ENCODE results near the gene SMIM27. TPM values are rescaled to one million over a fixed set of nuclear protein-coding genes. Genes with fewer than 3 reads are reported as not detected.

SMIM27 gene, protein sequence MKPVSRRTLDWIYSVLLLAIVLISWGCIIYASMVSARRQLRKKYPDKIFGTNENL
- total RNA-seq (2022; extraction: Qiagen RNA extraction) = 10.6 to 16.9 TPM (median 13.9 TPM) in 5 replicates

GRCh38 chr9:32552172-32552872 is at the start of gene SMIM27, which contains the start of gene TOPORS:
Gene SMIM27, plus strand, starts transcription at chr9:32552327. Its CDS starts 108 bp downstream, at chr9:32552435.
Gene TOPORS, minus strand, starts transcription at chr9:32552586. Its CDS starts 150 bp downstream, at chr9:32552436.

DNA sequence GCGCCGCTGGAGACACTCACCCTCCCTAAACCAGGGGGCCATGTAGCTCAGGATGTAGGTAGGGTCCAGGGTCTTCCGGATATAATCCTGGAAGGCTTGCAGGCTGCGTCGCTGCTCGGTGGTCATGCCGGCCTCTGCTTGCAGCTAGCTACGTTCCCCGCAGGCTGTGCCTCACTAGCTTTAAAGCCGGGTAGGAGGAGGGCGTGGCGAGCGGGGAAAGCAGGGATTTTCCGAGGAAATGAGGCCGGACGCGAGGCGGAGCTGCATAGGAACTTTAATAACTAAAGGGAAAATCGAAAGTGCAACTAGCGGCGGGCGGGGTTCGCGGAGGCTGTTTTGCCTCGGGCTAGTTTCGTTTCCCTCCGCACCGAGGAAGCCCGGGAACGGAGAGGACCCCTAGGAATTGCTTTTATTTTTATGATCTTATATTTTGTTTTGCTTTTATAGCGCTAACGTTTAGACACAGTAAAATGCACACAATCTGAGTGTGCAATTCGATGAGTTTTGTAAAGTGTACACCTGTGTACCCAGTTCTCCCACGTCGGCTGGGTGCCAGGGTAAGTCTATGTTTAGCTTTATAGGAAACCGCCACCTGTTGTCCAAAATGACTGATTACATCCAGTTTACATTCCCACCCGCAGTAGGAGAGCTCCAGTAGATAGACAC is 26.0 kb upstream of the SMIM27 start, which contains the start of gene RIGI:
Gene RIGI, minus strand, starts transcription at position 156 of the 666 bp plus-strand sequence. Its CDS starts 30 bp downstream, at position 126.

DNA sequence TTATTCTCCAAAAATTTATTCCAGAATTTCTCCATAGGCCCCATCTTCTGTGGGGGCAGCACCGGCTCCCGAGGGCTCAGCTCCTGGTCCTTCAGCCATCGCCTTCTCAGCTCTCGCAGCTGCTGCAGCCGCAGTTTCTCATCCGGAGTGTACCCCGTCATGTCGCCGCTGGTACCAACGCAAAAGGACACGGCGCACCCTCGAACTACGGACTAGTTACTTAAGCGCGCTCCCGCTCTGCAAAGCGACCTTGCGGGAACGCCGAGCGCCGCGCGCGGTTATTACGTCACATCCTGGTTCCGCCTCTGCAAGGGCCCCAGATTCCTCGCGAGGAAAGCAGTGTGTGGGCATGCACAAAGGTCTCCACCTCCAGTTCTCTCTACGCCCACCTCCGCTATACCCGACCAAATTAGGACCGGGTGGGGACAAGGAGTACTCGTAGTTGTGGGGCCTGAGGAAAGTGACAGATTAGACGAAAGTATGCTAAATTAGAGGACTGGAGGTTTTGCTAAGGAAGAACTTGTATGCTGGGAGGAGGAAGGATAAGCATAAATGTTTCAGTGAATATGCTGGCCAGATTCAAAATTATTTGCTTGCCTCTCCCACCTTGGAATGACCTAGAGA is 20.9 kb downstream of the SMIM27 start, which contains the start of gene NDUFB6:
Gene NDUFB6, minus strand, starts transcription at position 260 of the 624 bp plus-strand sequence. Its CDS starts 99 bp downstream, at position 161.

Other genes starting within 250 kb of the SMIM27 start
- 28.9 to 31.5 TPM (median 29.4 TPM) in 5 replicates for gene ACO1, start 167.7 kb upstream of the SMIM27 start, total RNA-seq (2022; extraction: Qiagen RNA extraction)
- gene RIGI, start 26.1 kb upstream of the SMIM27 start, total RNA-seq (2022; extraction: Qiagen RNA extraction) = 3.0 to 5.3 TPM (median 3.7 TPM) in 5 replicates
- 10.9 to 17.4 TPM (median 12.3 TPM) in 5 replicates for gene TOPORS, start 259 bp downstream of the SMIM27 start, total RNA-seq (2022; extraction: Qiagen RNA extraction)
- 106 to 125 TPM (median 110 TPM) in 5 replicates for gene NDUFB6, start 20.8 kb downstream of the SMIM27 start, total RNA-seq (2022; extraction: Qiagen RNA extraction)
- 0.01 TPM in 1 of 5 replicates, not detected in the others for gene TAF1L, start 83.3 kb downstream of the SMIM27 start, total RNA-seq (2022; extraction: Qiagen RNA extraction)
- 0.02 to 0.05 TPM in 2 of 5 replicates, not detected in the others for gene TMEM215, start 231.2 kb downstream of the SMIM27 start, total RNA-seq (2022; extraction: Qiagen RNA extraction)